ENCODE results near the gene MYO5C.
A peak's percentile ranks its signal among the peaks of the same experiment; 100 is the strongest.

The MYO5C gene

GRCh38 chr15:52218371-52218770 is 77.2 kb downstream of the MYO5C start:
- peaks cover 4% of the 10 kb centered on the region for H3K36me3 Mint-ChIP-seq (ENCODE audit: low read depth)
- peak overlapping the region; percentile 69 for H3K27ac Mint-ChIP-seq
- no peak overlapping the region for H3K4me3 Mint-ChIP-seq
- H3K4me1 Mint-ChIP-seq, result peaks cover 54% of the 10 kb centered on the region
- no peak for TF ChIP-seq CTCF (IDR thresholded peaks at IDR 0.05)
- no peaks in the 10 kb centered on the region for H3K9me3 Mint-ChIP-seq
- H3K27me3 Mint-ChIP-seq (ENCODE audit: low read depth, poor library complexity), result no peaks in the 10 kb centered on the region
- DNase-seq, result no peak

- H3K36me3 Mint-ChIP-seq (ENCODE audit: low read depth), result no peaks in the 10 kb centered on the region
- no peak overlapping the region for H3K4me3 Mint-ChIP-seq
- peak; percentile 24 for DNase-seq
- peaks cover 57% of the 10 kb centered on the region for H3K4me1 Mint-ChIP-seq
- H3K9me3 Mint-ChIP-seq, result no peaks in the 10 kb centered on the region
- no peaks in the 10 kb centered on the region for H3K27me3 Mint-ChIP-seq (ENCODE audit: low read depth, poor library complexity)
- no peak overlapping the region for H3K27ac Mint-ChIP-seq
- peak; percentile 10 for TF ChIP-seq CTCF (IDR thresholded peaks at IDR 0.05)
These were observed 78.4 kb downstream of the MYO5C start for GRCh38 chr15:52217186-52217585.

GRCh38 chr15:52214553-52214952 is 81.1 kb downstream of the MYO5C start:
- H3K36me3 Mint-ChIP-seq (ENCODE audit: low read depth), result no peaks in the 10 kb centered on the region

GRCh38 chr15:52213206-52213605 is 82.4 kb downstream of the MYO5C start:
- Mint-ChIP-seq H3K9me3 (no peaks in the 10 kb centered on the region), H3K27me3 (ENCODE audit: low read depth, poor library complexity) (no peaks in the 10 kb centered on the region), H3K36me3 (ENCODE audit: low read depth) (no peaks in the 10 kb centered on the region), H3K27ac (no peak overlapping the region), H3K4me1 (peaks cover 48% of the 10 kb centered on the region), H3K4me3 (no peak overlapping the region)
- no peak for DNase-seq
- TF ChIP-seq CTCF (IDR thresholded peaks at IDR 0.05), result no peak

More at GRCh38 chr15:52214553-52214952, 81.1 kb downstream of the MYO5C start:
- H3K27ac Mint-ChIP-seq, result no peak overlapping the region
- no peak for TF ChIP-seq CTCF (IDR thresholded peaks at IDR 0.05)
- no peak overlapping the region for H3K4me3 Mint-ChIP-seq
- no peaks in the 10 kb centered on the region for H3K9me3 Mint-ChIP-seq
- peaks cover 50% of the 10 kb centered on the region for H3K4me1 Mint-ChIP-seq
- DNase-seq, result no peak
- H3K27me3 Mint-ChIP-seq (ENCODE audit: low read depth, poor library complexity), result no peaks in the 10 kb centered on the region

- H3K27ac Mint-ChIP-seq, result no peak overlapping the region
- peak; percentile 79 for TF ChIP-seq CTCF (IDR thresholded peaks at IDR 0.05)
- no peaks in the 10 kb centered on the region for H3K27me3 Mint-ChIP-seq (ENCODE audit: low read depth, poor library complexity)
- no peaks in the 10 kb centered on the region for H3K9me3 Mint-ChIP-seq
- H3K36me3 Mint-ChIP-seq (ENCODE audit: low read depth), result no peaks in the 10 kb centered on the region
- H3K4me3 Mint-ChIP-seq, result no peak overlapping the region
- peaks cover 14% of the 10 kb centered on the region for H3K4me1 Mint-ChIP-seq
- peak; percentile 73 for DNase-seq
These were observed 87.2 kb downstream of the MYO5C start for GRCh38 chr15:52208306-52208946.

GRCh38 chr15:52207191-52207590 is 88.4 kb downstream of the MYO5C start:
- H3K27me3 Mint-ChIP-seq (ENCODE audit: low read depth, poor library complexity), result no peaks in the 10 kb centered on the region
- H3K4me1 Mint-ChIP-seq, result peaks cover 6% of the 10 kb centered on the region
- H3K27ac Mint-ChIP-seq, result no peak overlapping the region
- H3K4me3 Mint-ChIP-seq, result no peak overlapping the region
- H3K9me3 Mint-ChIP-seq, result no peaks in the 10 kb centered on the region
- no peak for DNase-seq
- no peaks in the 10 kb centered on the region for H3K36me3 Mint-ChIP-seq (ENCODE audit: low read depth)
- TF ChIP-seq CTCF (IDR thresholded peaks at IDR 0.05), result no peak

All from nephron progenitor cell (in vitro differentiated cells).